HL-60 (cell line): ENCODE measurements around the gene S100A8.
"Not testable (repeated sequence)": the region's sequence is repeated elsewhere in the genome, so short reads cannot be mapped to it uniquely, and the experiment has no call there.

Experiments used
- GABPA ChIP-seq: IDR thresholded peaks from 2 replicates; pipeline ENCODE4 v1.6.1; 2012; ENCODE audit warnings: low read depth
- POLR2AphosphoS5 ChIP-seq: IDR thresholded peaks from 2 replicates; pipeline ENCODE4 v1.6.1; 2012; ENCODE audit warnings: low read depth
- SPI1 ChIP-seq: IDR thresholded peaks from 2 replicates; pipeline ENCODE4 v1.6.1; 2012; ENCODE audit warnings: low read depth, mild to moderate bottlenecking, borderline replicate concordance
- TF ChIP-seq, protein P1 (sequence below): IDR thresholded peaks from one replicate; pipeline ENCODE4 v1.5.1; 2011; ENCODE audit warnings: low read length, control low read depth, inconsistent platforms; ENCODE audit not compliant: insufficient read depth
- TF ChIP-seq, protein P2 (sequence below): IDR thresholded peaks from 2 replicates; pipeline ENCODE4 v1.6.1; 2012; ENCODE audit warnings: low read depth; ENCODE audit not compliant: insufficient replicate concordance

DNA sequence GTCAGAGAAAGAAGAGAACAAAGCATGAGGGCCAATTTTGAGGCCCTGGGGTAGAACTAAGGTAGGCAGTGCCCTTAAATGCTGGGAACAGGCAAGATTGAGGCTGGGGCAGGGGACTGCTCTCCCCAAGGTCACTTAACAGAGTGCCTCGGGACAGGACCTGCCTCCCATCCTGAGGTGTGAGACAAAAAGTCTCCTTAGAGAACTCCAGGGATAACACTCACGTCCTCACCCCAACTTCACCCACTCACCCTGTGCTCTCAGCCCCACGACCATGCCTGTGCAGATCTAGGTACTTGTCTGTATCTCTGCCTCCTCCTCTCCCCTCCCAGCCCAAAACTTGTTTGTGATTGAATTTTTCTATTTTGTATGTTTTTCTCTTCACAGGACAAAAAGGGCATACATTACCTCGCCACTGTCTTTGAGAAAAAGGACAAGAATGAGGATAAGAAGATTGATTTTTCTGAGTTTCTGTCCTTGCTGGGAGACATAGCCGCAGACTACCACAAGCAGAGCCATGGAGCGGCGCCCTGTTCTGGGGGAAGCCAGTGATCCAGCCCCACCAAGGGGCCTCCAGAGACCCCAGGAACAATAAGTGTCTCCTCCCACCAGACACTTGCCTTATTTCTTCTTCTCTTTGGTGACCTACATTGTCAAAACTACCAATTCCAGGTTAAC is 28.0 kb upstream of the S100A8 start:
- TF ChIP-seq, protein P1, sequence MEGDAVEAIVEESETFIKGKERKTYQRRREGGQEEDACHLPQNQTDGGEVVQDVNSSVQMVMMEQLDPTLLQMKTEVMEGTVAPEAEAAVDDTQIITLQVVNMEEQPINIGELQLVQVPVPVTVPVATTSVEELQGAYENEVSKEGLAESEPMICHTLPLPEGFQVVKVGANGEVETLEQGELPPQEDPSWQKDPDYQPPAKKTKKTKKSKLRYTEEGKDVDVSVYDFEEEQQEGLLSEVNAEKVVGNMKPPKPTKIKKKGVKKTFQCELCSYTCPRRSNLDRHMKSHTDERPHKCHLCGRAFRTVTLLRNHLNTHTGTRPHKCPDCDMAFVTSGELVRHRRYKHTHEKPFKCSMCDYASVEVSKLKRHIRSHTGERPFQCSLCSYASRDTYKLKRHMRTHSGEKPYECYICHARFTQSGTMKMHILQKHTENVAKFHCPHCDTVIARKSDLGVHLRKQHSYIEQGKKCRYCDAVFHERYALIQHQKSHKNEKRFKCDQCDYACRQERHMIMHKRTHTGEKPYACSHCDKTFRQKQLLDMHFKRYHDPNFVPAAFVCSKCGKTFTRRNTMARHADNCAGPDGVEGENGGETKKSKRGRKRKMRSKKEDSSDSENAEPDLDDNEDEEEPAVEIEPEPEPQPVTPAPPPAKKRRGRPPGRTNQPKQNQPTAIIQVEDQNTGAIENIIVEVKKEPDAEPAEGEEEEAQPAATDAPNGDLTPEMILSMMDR, result not testable (repeated sequence)
- TF ChIP-seq POLR2AphosphoS5, GABPA, SPI1: not testable (repeated sequence)
- TF ChIP-seq, protein P2, sequence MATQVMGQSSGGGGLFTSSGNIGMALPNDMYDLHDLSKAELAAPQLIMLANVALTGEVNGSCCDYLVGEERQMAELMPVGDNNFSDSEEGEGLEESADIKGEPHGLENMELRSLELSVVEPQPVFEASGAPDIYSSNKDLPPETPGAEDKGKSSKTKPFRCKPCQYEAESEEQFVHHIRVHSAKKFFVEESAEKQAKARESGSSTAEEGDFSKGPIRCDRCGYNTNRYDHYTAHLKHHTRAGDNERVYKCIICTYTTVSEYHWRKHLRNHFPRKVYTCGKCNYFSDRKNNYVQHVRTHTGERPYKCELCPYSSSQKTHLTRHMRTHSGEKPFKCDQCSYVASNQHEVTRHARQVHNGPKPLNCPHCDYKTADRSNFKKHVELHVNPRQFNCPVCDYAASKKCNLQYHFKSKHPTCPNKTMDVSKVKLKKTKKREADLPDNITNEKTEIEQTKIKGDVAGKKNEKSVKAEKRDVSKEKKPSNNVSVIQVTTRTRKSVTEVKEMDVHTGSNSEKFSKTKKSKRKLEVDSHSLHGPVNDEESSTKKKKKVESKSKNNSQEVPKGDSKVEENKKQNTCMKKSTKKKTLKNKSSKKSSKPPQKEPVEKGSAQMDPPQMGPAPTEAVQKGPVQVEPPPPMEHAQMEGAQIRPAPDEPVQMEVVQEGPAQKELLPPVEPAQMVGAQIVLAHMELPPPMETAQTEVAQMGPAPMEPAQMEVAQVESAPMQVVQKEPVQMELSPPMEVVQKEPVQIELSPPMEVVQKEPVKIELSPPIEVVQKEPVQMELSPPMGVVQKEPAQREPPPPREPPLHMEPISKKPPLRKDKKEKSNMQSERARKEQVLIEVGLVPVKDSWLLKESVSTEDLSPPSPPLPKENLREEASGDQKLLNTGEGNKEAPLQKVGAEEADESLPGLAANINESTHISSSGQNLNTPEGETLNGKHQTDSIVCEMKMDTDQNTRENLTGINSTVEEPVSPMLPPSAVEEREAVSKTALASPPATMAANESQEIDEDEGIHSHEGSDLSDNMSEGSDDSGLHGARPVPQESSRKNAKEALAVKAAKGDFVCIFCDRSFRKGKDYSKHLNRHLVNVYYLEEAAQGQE, result not testable (repeated sequence)
